GM12874 (cell line): Measurements from ENCODE around the gene HS6ST2.

Source experiments
- CTCF ChIP-seq: IDR thresholded peaks from 2 replicates; pipeline ENCODE4 v1.5.1; 2011; ENCODE audit warnings: low read depth, mild to moderate bottlenecking, control low read depth, low read length, moderate library complexity; ENCODE audit not compliant: insufficient read depth

The HS6ST2 gene

GRCh38 chrX:132692066-132692465 lies 266.4 kb downstream of the HS6ST2 start:
- TF ChIP-seq CTCF = no peak

GRCh38 chrX:132689612-132690563 lies 268.5 kb downstream of the HS6ST2 start:
- TF ChIP-seq CTCF = no peak

- no peak for TF ChIP-seq CTCF
Observed at GRCh38 chrX:132685276-132685675, 273.2 kb downstream of the HS6ST2 start.

- no peak for TF ChIP-seq CTCF
Observed at GRCh38 chrX:132677233-132677716, 281.2 kb downstream of the HS6ST2 start.

- TF ChIP-seq CTCF = no peak
Observed at GRCh38 chrX:132676561-132677186, 281.8 kb downstream of the HS6ST2 start.

- no peak for TF ChIP-seq CTCF
Observed at GRCh38 chrX:132676102-132676501, 282.3 kb downstream of the HS6ST2 start.

- no peak for TF ChIP-seq CTCF
Observed at GRCh38 chrX:132673331-132673730, 285.1 kb downstream of the HS6ST2 start.
